H1 (cell line): ENCODE data around the gene UGT1A7. TPM values are rescaled to one million over a fixed set of nuclear protein-coding genes. Genes with fewer than 3 reads are reported as not detected.

Source experiments
- CTCF ChIA-PET: fragments of 300-600 bp; sonication (Branson Sonifier 250); formaldehyde crosslinking; loops from one replicate; lab custom pipeline; 2021; ENCODE audit not compliant: partially characterized antibody; lab: Charles Lee
- POLR2A ChIA-PET: fragments of 300-600 bp; sonication (Branson Sonifier 250); formaldehyde crosslinking; loops from one replicate; lab custom pipeline; 2021; ENCODE audit warnings: inconsistent platforms; ENCODE audit not compliant: partially characterized antibody; lab: Charles Lee
- DNase-seq, 2 experiments: peaks; one replicate each; pipeline versions ENCODE4 v3.0.0 to v3.0.0-alpha.2; 2010 to 2022; ENCODE audit warnings: low spot score in 2 of 2, low read depth in 1 of 2, mixed read lengths in 1 of 2
- FAIRE-seq: peaks from 2 replicates; lab custom pipeline; 2011; peaks lifted over from hg19 to GRCh38; lab: Jason Lieb, UNC
- H2AFZ ChIP-seq: 2 replicates; pipeline ENCODE4 v1.8.1; 2012; ENCODE audit warnings: low read length, inconsistent platforms
- H2AK5ac ChIP-seq: 2 replicates; pipeline ENCODE4 v1.6.1; 2013; ENCODE audit warnings: low read depth, low read length
- H2BK120ac ChIP-seq: replicated peaks from 2 replicates; pipeline ENCODE3; 2013; ENCODE audit warnings: low read depth, low read length, inconsistent platforms
- H2BK12ac ChIP-seq: 2 replicates; pipeline ENCODE4 v1.6.1; 2013; ENCODE audit warnings: low read depth, low read length
- H2BK15ac ChIP-seq: 2 replicates; pipeline ENCODE4 v1.6.1; 2013; ENCODE audit warnings: low read length
- H2BK20ac ChIP-seq: 2 replicates; pipeline ENCODE4 v1.6.1; 2013; ENCODE audit warnings: low read length
- H2BK5ac ChIP-seq: 2 replicates; pipeline ENCODE4 v1.6.1; 2013; ENCODE audit warnings: low read depth, low read length
- H3K14ac ChIP-seq: 2 replicates; pipeline ENCODE4 v1.6.1; 2013; ENCODE audit warnings: inconsistent platforms; ENCODE audit not compliant: insufficient read length
- H3K18ac ChIP-seq: 2 replicates; pipeline ENCODE4 v1.6.1; 2013; ENCODE audit warnings: low read length; ENCODE audit errors: extremely low read depth
- H3K23ac ChIP-seq: 2 replicates; pipeline ENCODE4 v1.6.1; 2013; ENCODE audit warnings: inconsistent platforms; ENCODE audit not compliant: insufficient read length
- H3K23me2 ChIP-seq: 2 replicates; pipeline ENCODE4 v1.6.1; 2013; ENCODE audit warnings: low read depth, low read length
- H3K27ac ChIP-seq: 2 replicates; pipeline ENCODE4 v1.6.1; 2011; ENCODE audit warnings: low read depth, low read length, inconsistent platforms
- H3K27me3 ChIP-seq, 4 experiments: replicated peaks in 1 of 4; 1 replicate in 1 of 4; 2 replicates in 3 of 4; pipeline versions ENCODE4 v1.6.1 to v1.8.1; 2011 to 2013; ENCODE audit warnings: low read length in 3 of 4, mild to moderate bottlenecking in 3 of 4, inconsistent platforms in 2 of 4, mixed read lengths in 2 of 4, moderate library complexity in 1 of 4; ENCODE audit not compliant: control insufficient read depth in 3 of 4, insufficient read depth in 3 of 4; ENCODE audit errors: extremely low read depth in 1 of 4
- H3K36me3 ChIP-seq, 4 experiments: 2 replicates each; pipeline versions ENCODE4 v1.6.1 to v1.8.1; 2011 to 2013; ENCODE audit warnings: mild to moderate bottlenecking in 4 of 4, low read length in 3 of 4, moderate library complexity in 2 of 4, control low read depth in 1 of 4, inconsistent platforms in 1 of 4; ENCODE audit not compliant: insufficient read depth in 4 of 4, control insufficient read depth in 2 of 4
- H3K4ac ChIP-seq: replicated peaks from 2 replicates; pipeline ENCODE3; 2013; ENCODE audit warnings: low read length, low read depth, mixed read lengths, inconsistent platforms; ENCODE audit not compliant: insufficient read length
- H3K4me1 ChIP-seq, 4 experiments: replicated peaks in 1 of 4; 1 replicate in 1 of 4; 2 replicates in 3 of 4; pipeline versions ENCODE4 v1.6.1 to v1.8.1; 2011 to 2013; ENCODE audit warnings: low read length in 3 of 4, inconsistent platforms in 2 of 4, mixed read lengths in 1 of 4; ENCODE audit not compliant: insufficient read depth in 4 of 4, control insufficient read depth in 3 of 4
- H3K4me2 ChIP-seq, 2 experiments: 2 replicates each; pipeline versions ENCODE4 v1.6.1 to v1.8.1; 2011 to 2013; ENCODE audit warnings: low read depth in 2 of 2, low read length in 2 of 2, control low read depth in 1 of 2, inconsistent platforms in 1 of 2, mild to moderate bottlenecking in 1 of 2; ENCODE audit not compliant: insufficient read depth in 1 of 2
- H3K4me3 ChIP-seq, 4 experiments: fragments of 200-600, 300-600 bp in 1 of 4; sonication (generic), shearing (Covaris generic), sonication (Bioruptor Twin) in 1 of 4; 2 replicates each; pipeline versions ENCODE4 v1.5.1 to v1.8.1; 2011 to 2016; ENCODE audit warnings: low read length in 4 of 4, low read depth in 3 of 4, control low read depth in 2 of 4, inconsistent platforms in 2 of 4, mild to moderate bottlenecking in 2 of 4, mixed read lengths in 1 of 4, moderate library complexity in 1 of 4; ENCODE audit not compliant: insufficient read depth in 2 of 4; ENCODE audit errors: extremely low read depth in 1 of 4
- H3K56ac ChIP-seq: replicated peaks from 2 replicates; pipeline ENCODE3; 2013; ENCODE audit warnings: low read depth, mild to moderate bottlenecking, mixed read lengths, low read length, inconsistent platforms; ENCODE audit not compliant: insufficient read length
- H3K79me1 ChIP-seq: 2 replicates; pipeline ENCODE4 v1.6.1; 2013; ENCODE audit warnings: low read depth, low read length, control low read depth
- H3K79me2 ChIP-seq, 2 experiments: 2 replicates each; pipeline versions ENCODE4 v1.6.1 to v1.8.1; 2012 to 2013; ENCODE audit warnings: low read length in 2 of 2, mild to moderate bottlenecking in 2 of 2, inconsistent platforms in 1 of 2; ENCODE audit not compliant: insufficient read depth in 2 of 2, control insufficient read depth in 1 of 2
- H3K9ac ChIP-seq, 4 experiments: replicated peaks in 1 of 4; 1 replicate in 1 of 4; 2 replicates in 3 of 4; pipeline versions ENCODE4 v1.6.1 to v1.8.1; 2011 to 2013; ENCODE audit warnings: low read depth in 3 of 4, low read length in 3 of 4, control low read depth in 2 of 4, mild to moderate bottlenecking in 2 of 4, moderate library complexity in 2 of 4, inconsistent platforms in 1 of 4; ENCODE audit errors: extremely low read depth in 1 of 4
- H3K9me3 ChIP-seq, 2 experiments: 2 replicates each; pipeline versions ENCODE4 v1.6.1 to v1.8.1; 2012 to 2013; ENCODE audit warnings: mild to moderate bottlenecking in 2 of 2, moderate library complexity in 2 of 2, control low read depth in 1 of 2, inconsistent platforms in 1 of 2, low read depth in 1 of 2, low read length in 1 of 2, mixed read lengths in 1 of 2; ENCODE audit not compliant: insufficient read depth in 2 of 2
- H4K20me1 ChIP-seq, 2 experiments: replicated peaks in 1 of 2; 2 replicates each; pipeline versions ENCODE3 to v1.8.1; 2011 to 2013; ENCODE audit warnings: inconsistent platforms in 2 of 2, low read length in 2 of 2, mild to moderate bottlenecking in 1 of 2; ENCODE audit not compliant: insufficient read depth in 2 of 2, control insufficient read depth in 1 of 2
- H4K5ac ChIP-seq: 2 replicates; pipeline ENCODE4 v1.6.1; 2013; ENCODE audit warnings: low read length, low read depth, mixed read lengths, inconsistent platforms; ENCODE audit not compliant: insufficient read length
- H4K8ac ChIP-seq: 2 replicates; pipeline ENCODE4 v1.8.0; 2013; ENCODE audit warnings: mild to moderate bottlenecking, moderate library complexity, low read length, inconsistent platforms; ENCODE audit not compliant: insufficient read depth; ENCODE audit errors: extremely low read depth
- H4K91ac ChIP-seq: replicated peaks from 2 replicates; pipeline ENCODE3; 2013; ENCODE audit warnings: low read length, mixed read lengths, inconsistent platforms; ENCODE audit not compliant: insufficient read length
- BCL11A ChIP-seq, 2 experiments: IDR thresholded peaks; one replicate each; pipeline ENCODE4 v1.6.1; 2011; ENCODE audit warnings: low read depth in 2 of 2, low read length in 2 of 2, mild to moderate bottlenecking in 2 of 2
- BRCA1 ChIP-seq: IDR thresholded peaks from 2 replicates; pipeline ENCODE4 v1.6.1; 2012; ENCODE audit warnings: low read depth, low read length, improper control_type of control experiment
- CBX8 ChIP-seq: fragments of 300-800, 300-1000 bp; sonication (generic); IDR thresholded peaks from 2 replicates; pipeline ENCODE4 v1.7.1; 2016; ENCODE audit warnings: low read depth, low read length, borderline replicate concordance
- CEBPB ChIP-seq: IDR thresholded peaks from 2 replicates; pipeline ENCODE4 v1.6.1; 2012; ENCODE audit warnings: low read depth, low read length
- FOSL1 ChIP-seq: IDR thresholded peaks from 2 replicates; pipeline ENCODE4 v1.6.1; 2011; ENCODE audit warnings: mild to moderate bottlenecking, low read depth, low read length, moderate library complexity; ENCODE audit not compliant: insufficient read depth
- JUN ChIP-seq: IDR thresholded peaks from 2 replicates; pipeline ENCODE4 v1.6.1; 2011; ENCODE audit warnings: low read depth, mild to moderate bottlenecking, improper control_type of control experiment, low read length
- KDM5A ChIP-seq: fragments of 200-600 bp; IDR thresholded peaks from 2 replicates; pipeline ENCODE4 v1.7.1; 2012; ENCODE audit warnings: mild to moderate bottlenecking, low read length, inconsistent platforms, mixed read lengths
- MAFK ChIP-seq: IDR thresholded peaks from 2 replicates; pipeline ENCODE4 v1.6.1; 2012; ENCODE audit warnings: low read depth, mild to moderate bottlenecking, improper control_type of control experiment, low read length
- NANOG ChIP-seq: IDR thresholded peaks from 2 replicates; pipeline ENCODE4 v1.6.1; 2011; ENCODE audit warnings: low read length, low read depth, mild to moderate bottlenecking, inconsistent platforms; ENCODE audit not compliant: insufficient read depth, poor library complexity, severe bottlenecking
- POU5F1 ChIP-seq: IDR thresholded peaks from 2 replicates; pipeline ENCODE4 v1.6.1; 2011; ENCODE audit warnings: low read depth, mild to moderate bottlenecking, low read length, moderate library complexity
- RFX5 ChIP-seq: IDR thresholded peaks from 2 replicates; pipeline ENCODE4 v1.6.1; 2011; ENCODE audit warnings: low read depth, low read length, improper control_type of control experiment, borderline replicate concordance
- WGBS, 2 experiments: shearing (Covaris generic) in 1 of 2; methylation state at CpG; one replicate each; pipeline versions ENCODE4 v1.1.6 to v1.1.7; 2013 to 2015; ENCODE audit warnings: low lambda C conversion rate in 2 of 2, mixed read lengths in 2 of 2, inconsistent platforms in 1 of 2, low coverage in 1 of 2, missing lambda C conversion rate in 1 of 2; ENCODE audit not compliant: insufficient replicate concordance in 2 of 2, insufficient coverage in 1 of 2, insufficient read length in 1 of 2; ENCODE audit errors: extremely low coverage in 1 of 2, missing lambda C conversion rate in 1 of 2; 5-methylcytosine and 5-hydroxymethylcytosine counted together
- polyA plus RNA-seq, 7 experiments: library from polyadenylated mRNA; depleted of rRNA in 3 of 7; stranded (reverse) in 5 of 7; unstranded in 2 of 7; fragments of >200 nt in 5 of 7; fragments of 200-250 nt in 2 of 7; gene quantifications; 1 replicate in 5 of 7; 2 replicates in 1 of 7; 4 replicates in 1 of 7; pipeline versions ENCODE4 v1.2.1 to v1.2.3, GENCODE V29; 2011 to 2013; ENCODE audit warnings: missing spikeins in 2 of 7, mixed read lengths in 2 of 7
- total RNA-seq: library from RNA; stranded (reverse); fragmentation: NEBNext Ultra II Directional; extraction: Animal tissue kit (Norgen Biotek cat#: 25700); gene quantifications from 2 replicates; pipeline ENCODE4 v1.2.1, GENCODE V29; 2021

UGT1A7 gene
- total and polyA plus RNA-seq, 2 of the 8 experiments (the other 6 are each of a cell fraction or from before 2014, with no cell fraction given) = not detected

DNA sequence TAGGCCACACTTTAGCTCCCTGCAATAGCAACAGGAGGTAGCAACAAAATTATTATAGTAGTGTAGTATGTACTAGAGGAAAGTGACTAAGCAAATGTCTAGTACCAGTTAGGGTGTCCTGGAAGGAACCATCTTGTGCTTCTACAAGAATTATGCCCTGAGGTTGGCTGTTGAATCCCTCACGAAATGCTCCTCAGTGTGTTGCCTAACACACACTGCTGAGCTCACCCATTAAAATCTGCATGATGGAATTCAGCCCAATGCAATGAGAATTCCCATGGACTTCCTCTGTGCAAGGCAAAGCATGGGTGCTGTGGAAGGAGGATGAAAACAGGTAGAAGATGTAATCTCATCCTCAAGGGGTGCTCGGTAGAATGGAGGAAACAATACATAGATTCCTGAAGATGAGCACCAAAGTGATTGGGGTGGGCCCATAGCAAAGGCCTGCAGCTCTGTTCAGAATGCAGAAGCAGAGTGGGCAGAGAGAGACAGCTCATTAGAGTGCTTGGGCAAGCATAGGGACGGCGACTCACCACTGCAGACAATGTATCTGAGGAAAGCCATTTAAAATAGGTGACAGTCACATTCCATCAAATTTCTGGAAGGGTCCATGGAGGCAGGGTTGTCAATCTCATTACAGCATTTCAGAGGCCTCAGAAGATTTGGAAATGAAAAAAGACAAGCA lies 1.2 kb upstream of the UGT1A7 start:
- no peaks in the 10 kb centered on the region for H3K23me2 ChIP-seq
- no peak overlapping the region for H3K9ac ChIP-seq
- WGBS, 2 experiments = 88% methylated on average over 4 of the region's 4 CpGs; no CpG with 5 or more reads in 1 of the 2 experiments
- no peak overlapping the region for H3K14ac ChIP-seq
- POLR2A ChIA-PET = no interaction called here
- DNase-seq (no peak), FAIRE-seq (no peak)
- no peak overlapping the region for H3K23ac ChIP-seq
- CTCF ChIA-PET = interaction anchor here (1.8 kb wide), 1 partner anchor 31 kb away, joined by 6 read pairs; no protein-coding TSS in a partner anchor
- no peak for TF ChIP-seq BCL11A (IDR thresholded peaks at IDR 0.05; ENCODE audit: low read depth in 2 of 2, low read length in 2 of 2)
- TF ChIP-seq MAFK = no peak
- TF ChIP-seq KDM5A = no peak
- no peak for TF ChIP-seq RFX5
- TF ChIP-seq CEBPB = no peak
- no peak for TF ChIP-seq NANOG
- TF ChIP-seq JUN = no peak
- TF ChIP-seq CBX8 = no peak
- TF ChIP-seq POU5F1 = no peak
- TF ChIP-seq FOSL1 = no peak
- no peak for TF ChIP-seq BRCA1
- H3K9me3 ChIP-seq = no peaks in the 10 kb centered on the region
- H4K91ac ChIP-seq = no peak overlapping the region
- H2BK120ac ChIP-seq = no peak overlapping the region
- H3K56ac ChIP-seq = no peak overlapping the region
- H3K79me2 ChIP-seq = no peaks in the 10 kb centered on the region
- no peak overlapping the region for H4K8ac ChIP-seq
- no peak overlapping the region for H3K4me3 ChIP-seq
- no peak overlapping the region for H2AFZ ChIP-seq
- no peaks in the 10 kb centered on the region for H3K4me1 ChIP-seq
- H2BK15ac ChIP-seq = no peak overlapping the region
- no peak overlapping the region for H3K27ac ChIP-seq
- no peaks in the 10 kb centered on the region for H4K20me1 ChIP-seq
- H3K27me3 ChIP-seq = no peaks in the 10 kb centered on the region
- H3K4me2 ChIP-seq = no peak overlapping the region
- no peaks in the 10 kb centered on the region for H3K36me3 ChIP-seq
- no peak overlapping the region for H3K4ac ChIP-seq
- no peak overlapping the region for H4K5ac ChIP-seq
- no peak overlapping the region for H2BK12ac ChIP-seq
- no peak overlapping the region for H3K18ac ChIP-seq
- H2BK20ac ChIP-seq = no peak overlapping the region
- no peak overlapping the region for H2AK5ac ChIP-seq
- H2BK5ac ChIP-seq = no peak overlapping the region
- H3K79me1 ChIP-seq = no peaks in the 10 kb centered on the region
